GM18511 (cell line): Measurements from ENCODE around the gene SLC5A6.

ENCODE experiments used
- ATAC-seq: cut with Tn5 transposase; IDR thresholded peaks from one replicate; pipeline ENCODE4 v1.9.1; 2021; ENCODE audit warnings: mild to moderate bottlenecking, moderate library complexity; ENCODE audit not compliant: unreplicated experiment

The SLC5A6 gene

GRCh38 chr2:27211943-27212625, at the start of gene SLC5A6, which contains the start of gene ATRAID:
SLC5A6 (minus strand) TSS chr2:27212268; CDS start chr2:27207650, 4,618 bp downstream.
ATRAID (plus strand) TSS chr2:27212041; CDS start chr2:27212369, 328 bp downstream.
- ATAC-seq = peak; percentile 86

GRCh38 chr2:27261241-27261925, 49.3 kb upstream of the SLC5A6 start:
- no peak for ATAC-seq

- no peak for ATAC-seq
These were observed 46.0 kb upstream of the SLC5A6 start for GRCh38 chr2:27258051-27258450.

- ATAC-seq = no peak
These were observed 44.9 kb upstream of the SLC5A6 start for GRCh38 chr2:27256855-27257454.

- ATAC-seq = no peak
These were observed 43.6 kb upstream of the SLC5A6 start for GRCh38 chr2:27255660-27256059.

GRCh38 chr2:27255187-27255586, 43.1 kb upstream of the SLC5A6 start:
- ATAC-seq = no peak

GRCh38 chr2:27251766-27252165, 39.7 kb upstream of the SLC5A6 start:
- no peak for ATAC-seq

GRCh38 chr2:27250652-27251379, 38.7 kb upstream of the SLC5A6 start:
- ATAC-seq = no peak

GRCh38 chr2:27249891-27250651, 38.0 kb upstream of the SLC5A6 start:
- ATAC-seq = no peak

GRCh38 chr2:27249159-27249890, 37.3 kb upstream of the SLC5A6 start:
- ATAC-seq = no peak

GRCh38 chr2:27247893-27248292, 35.8 kb upstream of the SLC5A6 start:
- ATAC-seq = no peak

- no peak for ATAC-seq
These were observed 33.6 kb upstream of the SLC5A6 start for GRCh38 chr2:27245626-27246025.

GRCh38 chr2:27245116-27245515, 33.0 kb upstream of the SLC5A6 start:
- ATAC-seq = no peak

GRCh38 chr2:27243391-27244130, 31.5 kb upstream of the SLC5A6 start:
- ATAC-seq = no peak

- ATAC-seq = no peak
These were observed 30.5 kb upstream of the SLC5A6 start for GRCh38 chr2:27242614-27242951.

GRCh38 chr2:27241761-27242613, 29.9 kb upstream of the SLC5A6 start:
- ATAC-seq = no peak

GRCh38 chr2:27240406-27240805, 28.3 kb upstream of the SLC5A6 start:
- ATAC-seq = no peak

- no peak for ATAC-seq
These were observed 26.9 kb upstream of the SLC5A6 start for GRCh38 chr2:27238976-27239375.
